A673 (cell line): ENCODE data around the gene NCAPH2.

Experiments used
- EZH2 ChIP-seq: fragments of 200-600 bp; sonication (generic); IDR thresholded peaks from 2 replicates; pipeline ENCODE4 v1.6.1; 2017; ENCODE audit warnings: borderline replicate concordance, low read depth, mild to moderate bottlenecking, mixed read lengths, antibody characterized with exemption, low read length; ENCODE audit not compliant: poor library complexity, severe bottlenecking
- TF ChIP-seq, protein P1 (sequence below): fragments of 300-800, 200-600 bp; sonication (generic); conservative IDR thresholded peaks from 2 replicates; pipeline ENCODE4 v1.5.1; 2017; ENCODE audit warnings: low read depth, mild to moderate bottlenecking, antibody characterized with exemption, low read length, moderate library complexity, mixed read lengths

DNA sequence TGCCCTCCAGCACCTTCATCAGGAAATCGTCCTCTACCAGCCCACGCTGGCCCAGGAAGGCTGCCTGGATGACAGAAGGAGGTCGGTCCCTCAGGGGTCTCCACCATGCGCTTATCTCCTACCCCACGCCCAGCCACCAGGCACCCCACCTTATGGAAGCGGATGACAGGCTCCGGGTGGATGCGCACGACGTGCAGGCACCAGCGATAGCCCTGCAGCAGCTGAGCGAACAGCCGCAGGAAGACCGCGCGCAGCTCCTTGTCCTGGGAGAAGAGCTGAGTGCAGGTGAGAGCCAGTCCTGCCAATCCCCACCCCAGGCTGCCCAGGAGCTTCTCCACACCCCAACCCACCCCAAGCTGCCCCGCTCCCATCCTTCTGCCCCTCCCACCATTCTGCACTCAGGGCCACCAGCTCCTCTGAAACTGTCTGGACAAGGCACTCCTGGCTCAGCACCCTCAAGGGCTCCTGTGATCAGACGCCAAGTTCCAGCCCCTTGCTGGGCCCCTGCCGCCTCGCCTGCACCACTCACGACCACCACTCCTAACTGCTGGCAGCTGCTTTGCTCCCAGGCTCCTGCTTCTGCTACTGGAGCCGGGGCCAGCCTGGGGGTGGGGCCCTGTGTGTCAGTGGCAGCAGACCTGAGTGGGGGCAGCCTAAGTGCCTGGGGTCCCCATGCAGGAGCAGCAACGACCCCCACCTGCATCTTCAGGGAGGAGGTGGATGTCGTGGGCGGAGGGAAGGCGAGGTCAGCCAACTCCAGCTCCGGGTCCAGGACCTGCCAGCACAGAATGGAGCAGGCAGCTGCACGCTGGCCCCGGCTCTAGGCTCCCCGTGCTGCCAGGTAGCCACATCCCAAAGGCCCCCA is 42.7 kb upstream of the NCAPH2 start:
- TF ChIP-seq, protein P1, sequence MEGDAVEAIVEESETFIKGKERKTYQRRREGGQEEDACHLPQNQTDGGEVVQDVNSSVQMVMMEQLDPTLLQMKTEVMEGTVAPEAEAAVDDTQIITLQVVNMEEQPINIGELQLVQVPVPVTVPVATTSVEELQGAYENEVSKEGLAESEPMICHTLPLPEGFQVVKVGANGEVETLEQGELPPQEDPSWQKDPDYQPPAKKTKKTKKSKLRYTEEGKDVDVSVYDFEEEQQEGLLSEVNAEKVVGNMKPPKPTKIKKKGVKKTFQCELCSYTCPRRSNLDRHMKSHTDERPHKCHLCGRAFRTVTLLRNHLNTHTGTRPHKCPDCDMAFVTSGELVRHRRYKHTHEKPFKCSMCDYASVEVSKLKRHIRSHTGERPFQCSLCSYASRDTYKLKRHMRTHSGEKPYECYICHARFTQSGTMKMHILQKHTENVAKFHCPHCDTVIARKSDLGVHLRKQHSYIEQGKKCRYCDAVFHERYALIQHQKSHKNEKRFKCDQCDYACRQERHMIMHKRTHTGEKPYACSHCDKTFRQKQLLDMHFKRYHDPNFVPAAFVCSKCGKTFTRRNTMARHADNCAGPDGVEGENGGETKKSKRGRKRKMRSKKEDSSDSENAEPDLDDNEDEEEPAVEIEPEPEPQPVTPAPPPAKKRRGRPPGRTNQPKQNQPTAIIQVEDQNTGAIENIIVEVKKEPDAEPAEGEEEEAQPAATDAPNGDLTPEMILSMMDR = no peak
- TF ChIP-seq EZH2 = no peak
